ENCODE results near the gene ELMO1.
A peak's percentile ranks its signal among the peaks of the same experiment; 100 is the strongest.

The ELMO1 gene

GRCh38 chr7:37471619-37472018 lies 23.0 kb upstream of the ELMO1 start:
- no peak for DNase-seq (ENCODE audit: low spot score)

DNA sequence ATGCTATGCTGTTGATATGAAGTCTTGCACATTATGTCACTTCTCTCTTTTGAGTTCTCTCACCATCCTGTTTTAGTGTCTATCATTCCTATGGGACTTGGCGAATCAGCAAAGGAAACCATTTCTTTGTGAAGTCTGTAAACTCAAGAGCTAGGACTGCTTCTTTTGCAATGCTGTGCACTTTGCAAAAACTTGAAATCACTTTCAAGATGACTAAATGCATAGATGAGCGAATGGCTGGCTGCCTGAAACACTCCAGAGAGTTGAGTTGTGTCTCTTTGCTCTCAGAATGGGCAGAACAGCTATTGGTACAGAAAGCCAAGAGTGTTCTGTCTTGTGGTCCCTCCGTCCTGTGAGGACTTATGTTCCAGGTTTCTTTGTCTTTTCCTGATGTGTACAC lies 18.3 kb upstream of the ELMO1 start:
- DNase-seq (ENCODE audit: low spot score) = no peak

DNA sequence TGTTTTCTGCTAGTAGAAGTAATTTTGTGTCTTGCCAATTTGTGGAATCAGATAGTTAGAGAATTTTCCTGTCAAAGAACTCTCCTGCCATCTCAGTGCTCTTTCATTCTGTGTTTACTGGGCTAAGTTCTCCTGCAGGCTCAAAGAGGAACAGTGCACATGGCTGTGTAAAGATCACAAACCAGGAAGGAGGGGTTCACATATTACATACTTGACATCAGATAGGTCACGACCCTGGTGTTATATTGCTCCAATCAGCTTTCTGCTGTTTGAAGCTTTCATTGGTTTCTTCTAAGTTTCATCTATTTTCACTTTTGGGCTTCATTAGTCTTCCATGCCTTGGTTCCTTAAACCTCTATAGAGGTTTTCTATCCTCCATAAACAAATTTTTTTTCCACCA lies 13.5 kb upstream of the ELMO1 start:
- DNase-seq (ENCODE audit: low spot score) = no peak

DNA sequence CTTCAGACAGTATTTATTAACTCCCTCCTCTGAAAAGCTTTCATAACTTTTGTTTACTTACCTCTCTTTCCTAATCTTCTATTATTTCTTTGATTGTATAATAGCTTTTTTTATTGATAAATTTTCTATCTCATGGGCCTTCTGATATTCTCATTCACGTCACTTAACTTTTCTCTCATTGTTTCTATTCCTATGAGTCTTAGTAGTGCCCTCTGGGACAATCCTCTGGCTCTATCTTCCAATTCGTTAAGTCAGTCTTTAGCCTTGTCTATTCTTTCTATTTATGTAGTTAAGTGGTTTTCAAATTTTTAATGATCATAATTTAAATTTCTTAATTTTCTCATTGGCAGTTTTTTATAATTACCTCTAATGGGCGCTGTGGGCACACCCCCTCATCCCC lies 6.4 kb upstream of the ELMO1 start:
- no peak for DNase-seq (ENCODE audit: low spot score)

DNA sequence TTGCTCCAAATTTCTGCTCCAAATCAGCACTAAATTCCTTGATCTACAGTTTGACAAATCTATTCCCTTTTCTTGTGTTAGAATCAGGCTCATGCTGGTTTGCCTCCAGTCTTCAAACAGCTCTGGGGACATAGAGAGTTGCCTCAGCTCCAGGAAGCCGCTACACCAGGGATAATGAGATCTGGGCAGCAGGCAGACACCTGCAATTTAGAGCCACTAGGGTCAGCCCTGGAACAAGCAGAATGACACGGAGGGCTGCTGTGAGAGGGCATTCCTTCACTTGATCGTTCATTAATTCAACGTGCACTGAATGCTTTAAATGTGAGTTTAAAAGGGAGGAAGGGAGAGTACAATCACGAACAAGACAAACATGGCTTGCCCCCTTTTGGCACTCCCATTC lies 3.7 kb upstream of the ELMO1 start:
- DNase-seq (ENCODE audit: low spot score) = no peak

- DNase-seq (ENCODE audit: low spot score) = no peak
Measured at GRCh38 chr7:37450035-37450434, 1.4 kb upstream of the ELMO1 start.

- no peak for DNase-seq (ENCODE audit: low spot score)
Measured at GRCh38 chr7:37449621-37450020, 957 bp upstream of the ELMO1 start.

- no peak for DNase-seq (ENCODE audit: low spot score)
Measured at GRCh38 chr7:37448011-37448635, 541 bp downstream of the ELMO1 start.

GRCh38 chr7:37446371-37446770 lies 2.3 kb downstream of the ELMO1 start:
- DNase-seq (ENCODE audit: low spot score) = no peak

DNA sequence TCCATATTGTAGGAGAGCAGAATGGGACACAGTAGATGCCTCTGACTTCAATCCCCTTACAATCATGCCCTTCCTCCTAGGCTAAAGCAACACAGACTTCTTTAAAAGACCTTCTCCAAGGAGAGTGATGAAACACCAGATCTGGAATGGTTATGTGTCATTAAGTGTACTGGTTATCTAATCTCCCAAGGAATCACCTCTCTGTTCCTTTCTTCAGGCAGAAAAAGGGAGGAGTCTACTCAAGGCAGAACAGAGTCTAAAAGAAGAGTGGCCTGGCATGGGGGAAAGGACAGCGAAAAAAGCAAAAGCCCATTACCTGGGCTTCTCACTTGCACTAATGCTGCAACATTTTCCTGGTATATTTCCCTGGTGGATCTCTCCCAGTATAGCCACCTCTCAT lies 2.9 kb downstream of the ELMO1 start:
- no peak for DNase-seq (ENCODE audit: low spot score)

DNA sequence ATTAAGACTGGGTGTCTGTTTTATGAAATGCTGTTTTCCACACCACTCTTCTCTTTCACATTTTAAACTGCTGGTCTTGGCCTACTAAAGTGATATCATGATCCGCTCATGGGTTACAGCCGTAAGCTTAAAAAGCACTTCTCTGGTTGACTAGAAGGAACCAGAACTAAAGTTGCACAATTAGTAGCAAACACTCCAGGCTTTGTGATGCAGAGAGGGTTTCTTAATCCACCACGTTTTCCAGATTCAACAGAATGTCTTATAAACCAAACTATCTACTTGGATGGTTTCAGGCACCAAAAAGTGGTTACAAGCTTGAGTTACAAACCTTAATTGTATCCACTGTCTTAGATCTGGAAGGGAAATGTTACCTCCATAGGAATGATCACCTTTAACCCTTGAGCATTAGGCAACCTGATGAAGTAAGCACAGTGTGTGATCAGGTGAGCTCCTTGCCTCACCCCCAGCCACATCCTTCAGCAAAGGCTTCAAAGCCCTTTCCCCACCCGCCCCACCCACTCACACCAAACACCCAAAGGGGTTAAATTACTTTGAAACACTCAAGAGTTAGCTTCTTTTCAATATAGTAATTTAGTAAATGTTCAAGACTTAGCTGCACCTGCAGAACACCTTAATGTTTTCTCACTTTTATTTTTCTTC lies 3.5 kb downstream of the ELMO1 start:
- DNase-seq (ENCODE audit: low spot score) = no peak

DNA sequence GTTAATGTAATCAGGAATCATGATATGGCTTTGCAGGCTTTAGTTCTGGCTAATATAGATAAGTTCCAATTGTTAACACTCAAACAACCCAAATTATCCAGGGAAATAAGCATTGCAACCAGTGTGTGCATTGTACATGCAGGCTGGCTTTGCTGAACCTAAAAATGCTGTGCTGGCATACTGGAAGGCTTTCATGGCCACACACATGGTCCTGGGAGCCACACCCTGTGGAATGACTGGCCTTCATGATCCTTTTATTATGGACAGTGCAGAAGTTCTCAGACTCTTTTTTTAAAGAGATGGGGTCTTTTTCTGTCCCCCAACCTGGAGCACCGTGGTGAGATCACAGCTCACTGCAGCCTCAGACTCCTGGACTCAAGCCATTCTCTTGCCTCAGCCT lies 5.0 kb downstream of the ELMO1 start:
- DNase-seq (ENCODE audit: low spot score) = no peak

DNA sequence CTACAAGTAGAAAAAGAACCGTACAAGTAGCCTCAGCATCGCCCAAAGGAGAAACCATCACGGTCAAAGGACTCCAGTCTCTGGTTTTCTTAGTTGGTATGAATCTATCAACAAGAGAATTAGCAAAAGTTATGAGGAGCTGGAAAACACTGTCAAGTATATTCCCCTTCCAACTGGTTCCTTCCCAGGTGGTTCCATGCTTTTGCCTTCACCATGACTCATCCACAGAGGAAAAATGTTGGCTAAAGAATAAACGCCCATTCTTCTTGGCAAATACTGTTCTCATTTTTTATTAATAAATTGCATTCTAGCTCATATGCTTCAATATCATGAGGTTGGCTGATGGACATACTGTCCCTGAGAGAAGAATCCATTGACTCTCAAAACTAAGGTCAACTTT lies 6.4 kb downstream of the ELMO1 start:
- DNase-seq (ENCODE audit: low spot score) = no peak

- no peak for DNase-seq (ENCODE audit: low spot score)
Measured at GRCh38 chr7:37441816-37442215, 6.8 kb downstream of the ELMO1 start.

DNA sequence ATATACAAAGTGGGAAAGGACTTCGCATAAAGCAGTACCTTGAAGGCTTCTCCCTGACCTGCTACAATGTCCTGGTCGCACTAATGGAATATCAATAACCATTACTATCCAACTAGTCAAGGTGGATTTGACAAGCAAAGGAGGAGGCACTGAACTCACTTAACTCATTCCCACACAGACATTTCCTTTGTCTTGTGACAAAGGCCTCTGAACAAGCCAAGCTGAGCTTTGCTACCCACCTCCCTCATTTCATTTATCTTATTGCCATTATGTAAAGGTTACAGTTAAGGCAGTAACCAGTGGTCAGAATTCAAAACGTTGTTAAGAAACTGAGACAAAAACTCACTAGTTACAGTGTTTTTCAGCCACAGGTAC lies 7.3 kb downstream of the ELMO1 start:
- DNase-seq (ENCODE audit: low spot score) = no peak

GRCh38 chr7:37440738-37441385 lies 7.8 kb downstream of the ELMO1 start:
- peak; percentile 43 for DNase-seq (ENCODE audit: low spot score)

- no peak for DNase-seq (ENCODE audit: low spot score)
Measured at GRCh38 chr7:37439653-37440026, 9.0 kb downstream of the ELMO1 start.

- no peak for DNase-seq (ENCODE audit: low spot score)
Measured at GRCh38 chr7:37438906-37439652, 9.6 kb downstream of the ELMO1 start.

- no peak for DNase-seq (ENCODE audit: low spot score)
Measured at GRCh38 chr7:37435156-37435855, 13.4 kb downstream of the ELMO1 start.

DNA sequence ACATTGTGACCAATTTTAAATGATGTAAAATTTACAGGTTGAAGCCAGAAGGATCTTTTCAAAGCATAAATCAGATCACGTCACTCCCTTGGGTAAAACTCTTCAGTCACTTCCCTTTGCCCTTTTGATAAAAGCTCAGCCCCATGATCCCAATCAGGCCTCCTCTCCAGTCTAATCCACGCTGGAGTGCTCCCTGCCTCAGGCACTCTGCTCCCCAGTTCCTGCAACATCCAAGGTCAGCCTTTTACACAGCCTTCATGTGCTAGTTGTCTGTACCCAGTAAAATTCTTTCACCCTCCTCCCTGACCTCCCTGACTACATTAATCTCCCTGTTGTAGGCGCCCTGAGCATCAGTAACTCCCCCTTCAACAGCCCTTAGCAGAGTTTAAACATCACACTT lies 14.1 kb downstream of the ELMO1 start:
- no peak for DNase-seq (ENCODE audit: low spot score)

DNA sequence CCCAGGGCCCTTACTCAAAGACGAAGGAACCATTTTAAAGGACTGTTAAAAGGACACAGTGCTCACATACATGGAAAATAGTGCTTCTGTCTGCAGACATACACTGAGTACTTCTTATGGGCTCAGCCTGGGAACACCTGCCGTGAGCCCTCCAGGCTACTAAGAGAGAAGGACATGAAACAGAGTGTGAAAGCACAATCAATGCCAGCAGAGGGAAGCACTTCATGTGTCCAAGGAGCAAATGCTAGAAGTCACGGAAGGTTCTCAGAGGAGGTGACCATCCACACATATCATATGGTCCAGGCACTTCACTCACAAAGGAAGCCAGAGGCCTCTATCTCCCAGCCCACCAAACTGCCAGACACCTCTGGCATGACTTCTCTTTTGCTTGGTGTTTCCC lies 15.5 kb downstream of the ELMO1 start:
- DNase-seq (ENCODE audit: low spot score) = no peak

DNA sequence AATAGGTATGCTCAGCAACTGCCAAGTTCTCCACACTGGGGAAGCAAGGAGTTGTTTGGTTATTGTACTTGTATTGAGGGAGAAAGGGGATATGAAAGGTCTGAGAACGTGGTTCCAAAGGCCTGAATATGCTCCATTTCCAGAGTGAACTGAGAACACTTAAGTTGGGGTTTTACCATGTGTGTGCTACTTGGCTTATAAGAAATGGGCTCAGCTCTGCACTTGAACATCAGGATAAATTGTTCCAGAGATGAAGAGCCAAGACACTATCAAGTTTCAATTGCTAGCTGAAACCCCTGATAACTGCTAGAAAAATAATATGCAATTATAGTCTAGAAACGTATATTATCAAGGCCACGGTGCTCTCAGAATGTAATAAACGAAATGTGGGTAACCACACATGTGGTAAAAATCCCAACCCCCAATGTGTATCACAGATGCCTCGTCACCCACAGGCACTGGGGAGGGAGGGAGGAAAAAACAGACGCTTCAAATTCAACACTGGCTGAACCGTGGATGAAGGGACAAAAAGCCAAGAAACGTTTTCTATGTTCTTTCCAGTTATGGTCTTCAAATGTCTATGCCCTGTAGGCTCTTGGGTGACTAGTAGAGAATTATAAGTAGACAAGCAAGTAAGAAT lies 16.3 kb downstream of the ELMO1 start:
- DNase-seq (ENCODE audit: low spot score) = peak; percentile 43
